Vagina (tissue), 2 donors: ENCODE data around the gene PIK3CB.

Source experiments
- CTCF ChIP-seq, 3 experiments: fragments of 450-650 bp in 2 of 3; fragments of 200-600 bp in 1 of 3; sonication (generic) in 1 of 3; IDR thresholded peaks; one replicate each; pipeline ENCODE4 v1.5.1; 2017 to 2019; ENCODE audit warnings: antibody characterized with exemption in 3 of 3, mild to moderate bottlenecking in 2 of 3, moderate library complexity in 2 of 3
- POLR2A ChIP-seq, 2 donors: fragments of 450-650 bp; IDR thresholded peaks; one replicate each; pipeline ENCODE4 v1.6.1; 2017; ENCODE audit warnings: antibody characterized with exemption in 2 of 2, mild to moderate bottlenecking in 2 of 2, moderate library complexity in 2 of 2

- TF ChIP-seq CTCF (IDR thresholded peaks at IDR 0.05): no peak
- no peak for TF ChIP-seq POLR2A (IDR thresholded peaks at IDR 0.05)
These were observed 48.8 kb downstream of the PIK3CB start for GRCh38 chr3:138785951-138786350.
